GM19463 (cell line): ENCODE data around the gene CD48.

ENCODE experiments used
- ATAC-seq: cut with Tn5 transposase; IDR thresholded peaks from one replicate; pipeline ENCODE4 v1.9.1; 2021; ENCODE audit warnings: mild to moderate bottlenecking, moderate library complexity; ENCODE audit not compliant: unreplicated experiment

CD48 gene

DNA sequence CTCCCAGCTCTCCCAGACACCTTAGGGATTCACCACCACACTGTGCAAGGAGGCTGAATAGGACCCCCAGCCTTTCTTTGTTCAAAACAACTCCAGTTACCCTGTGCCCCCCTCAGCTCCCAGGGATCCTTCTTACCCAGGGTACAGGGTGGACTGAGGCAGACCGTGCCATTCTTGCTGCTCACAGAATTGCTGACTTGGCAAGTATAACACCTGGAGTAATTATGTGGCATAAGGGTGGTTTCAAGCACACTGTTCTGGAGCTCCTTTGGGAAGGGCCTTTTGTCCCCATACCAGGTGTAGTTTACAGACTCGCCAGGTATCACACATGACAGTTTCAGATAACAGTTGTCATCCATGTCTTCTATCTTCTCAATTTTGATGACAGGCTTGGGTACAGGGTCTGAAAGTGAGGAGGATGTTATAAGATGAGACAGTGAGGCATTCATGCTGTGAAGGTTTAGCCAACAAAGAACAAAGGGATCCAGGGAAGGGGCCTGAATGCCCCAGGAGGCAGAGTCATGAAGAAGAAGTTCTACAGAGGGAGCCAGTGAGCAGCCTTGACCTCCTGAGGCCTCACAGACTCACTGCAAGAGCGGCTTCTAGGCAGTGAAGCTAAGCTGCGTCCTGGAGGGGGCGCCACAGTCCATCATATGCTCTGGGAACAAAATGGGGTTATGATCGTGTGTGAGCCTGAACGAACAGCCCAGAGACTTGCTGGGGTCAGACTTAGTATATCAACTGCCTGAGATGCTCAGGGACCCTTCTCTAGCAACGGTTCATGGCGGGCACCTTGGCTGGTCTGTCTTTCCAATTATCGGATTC lies 30.3 kb downstream of the CD48 start:
- peak; percentile 49 for ATAC-seq

- ATAC-seq: no peak
Measured at GRCh38 chr1:160680399-160680798, 31.2 kb downstream of the CD48 start.

DNA sequence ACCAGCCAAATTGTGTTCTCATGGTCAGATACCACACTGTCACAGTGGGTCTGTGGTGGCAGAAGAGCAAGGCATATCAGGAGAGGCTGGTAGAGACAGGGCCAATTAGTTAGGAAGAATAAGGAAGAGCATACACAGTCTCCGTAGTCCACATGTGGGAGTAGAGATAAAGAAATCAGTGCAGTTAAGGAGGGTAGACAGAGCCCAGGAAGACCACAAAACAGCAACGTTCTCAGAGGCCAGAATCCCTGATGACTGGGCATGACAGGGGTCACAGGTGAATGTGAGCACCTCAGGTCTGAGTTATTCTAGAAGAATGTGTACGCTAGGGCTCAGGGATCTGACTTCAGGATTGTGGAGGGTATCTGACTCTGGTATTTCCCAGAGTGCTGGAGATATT lies 31.7 kb downstream of the CD48 start:
- no peak for ATAC-seq

GRCh38 chr1:160676869-160677597 lies 34.6 kb downstream of the CD48 start:
- no peak for ATAC-seq

DNA sequence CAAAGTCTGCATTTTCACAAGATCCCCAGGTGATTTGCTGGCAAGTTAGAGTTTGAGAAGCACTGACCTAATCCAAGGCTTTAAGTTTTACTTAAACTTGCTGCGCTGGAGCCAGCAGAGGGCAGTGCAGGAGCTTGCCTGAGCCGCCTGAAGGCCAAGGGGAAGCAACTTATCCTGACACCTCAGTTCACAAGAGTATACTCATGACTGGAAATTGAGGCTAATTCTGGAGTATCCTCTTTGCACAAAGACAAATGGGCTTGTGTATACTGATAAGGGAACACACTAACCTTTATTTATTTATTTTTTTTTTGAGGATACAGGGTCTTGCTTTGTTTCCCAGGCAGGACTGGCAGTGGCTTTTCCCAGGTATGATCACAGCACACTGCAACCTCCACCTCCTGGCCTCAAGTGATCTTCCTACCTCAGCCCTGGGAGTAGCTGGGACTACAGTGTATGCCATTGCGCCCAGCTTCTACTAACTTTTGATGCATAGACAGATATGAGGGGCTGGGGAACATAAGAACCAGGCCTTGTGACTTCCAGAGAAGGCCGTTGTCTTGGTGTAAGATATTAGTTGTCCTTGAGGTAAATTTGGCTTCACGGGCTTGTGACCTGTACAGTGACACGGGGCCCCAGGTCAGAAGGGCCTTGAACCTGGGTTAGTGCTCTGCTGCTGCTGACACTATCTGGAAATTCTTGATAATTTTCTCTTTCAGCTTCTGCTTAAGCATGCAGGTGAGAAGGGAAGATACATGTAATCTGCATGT lies 35.8 kb downstream of the CD48 start:
- peak; percentile 45 for ATAC-seq

GRCh38 chr1:160674415-160674814 lies 37.2 kb downstream of the CD48 start:
- ATAC-seq: peak; percentile 47

DNA sequence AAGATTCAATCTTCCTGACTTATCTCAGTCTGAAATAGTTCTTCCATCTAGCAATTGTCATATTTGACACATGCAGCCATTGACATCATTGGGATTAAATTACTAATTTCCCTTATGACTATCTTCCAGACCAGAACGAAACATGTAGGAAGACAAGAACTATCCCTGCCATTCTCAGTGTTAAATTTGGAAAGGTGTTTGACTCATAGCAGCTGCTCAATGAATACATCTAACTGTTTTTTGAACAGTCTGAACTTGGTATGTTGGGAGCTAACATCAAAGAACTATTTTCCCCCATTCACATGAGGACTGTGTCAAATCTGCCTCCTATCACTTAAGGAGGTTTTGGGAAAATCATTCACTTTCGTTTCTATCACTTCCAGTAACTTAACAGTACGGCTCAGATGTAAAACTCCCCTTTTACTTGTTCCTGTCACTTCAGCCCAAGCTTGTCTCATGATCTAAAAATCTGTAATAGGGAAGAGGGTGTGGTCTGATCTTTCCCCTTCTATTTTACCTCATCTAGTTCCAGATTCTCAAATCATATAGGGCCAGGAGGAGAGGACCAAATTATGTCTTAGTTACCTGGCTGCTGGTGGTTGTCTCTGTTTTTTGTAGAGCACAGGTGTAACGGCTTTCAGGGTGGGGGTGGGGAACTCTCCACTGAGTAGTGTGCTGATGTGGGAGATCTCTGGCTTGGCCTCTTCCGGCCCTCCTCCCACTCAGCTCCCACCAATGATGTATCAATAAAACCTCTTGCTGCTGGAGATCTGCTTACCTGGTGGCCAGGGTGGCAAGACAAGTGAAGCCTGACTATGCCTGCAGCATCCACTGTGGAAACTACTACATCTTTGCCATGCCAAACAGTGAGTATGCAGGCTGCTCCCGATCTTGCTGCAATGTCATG lies 38.6 kb downstream of the CD48 start:
- ATAC-seq: no peak

DNA sequence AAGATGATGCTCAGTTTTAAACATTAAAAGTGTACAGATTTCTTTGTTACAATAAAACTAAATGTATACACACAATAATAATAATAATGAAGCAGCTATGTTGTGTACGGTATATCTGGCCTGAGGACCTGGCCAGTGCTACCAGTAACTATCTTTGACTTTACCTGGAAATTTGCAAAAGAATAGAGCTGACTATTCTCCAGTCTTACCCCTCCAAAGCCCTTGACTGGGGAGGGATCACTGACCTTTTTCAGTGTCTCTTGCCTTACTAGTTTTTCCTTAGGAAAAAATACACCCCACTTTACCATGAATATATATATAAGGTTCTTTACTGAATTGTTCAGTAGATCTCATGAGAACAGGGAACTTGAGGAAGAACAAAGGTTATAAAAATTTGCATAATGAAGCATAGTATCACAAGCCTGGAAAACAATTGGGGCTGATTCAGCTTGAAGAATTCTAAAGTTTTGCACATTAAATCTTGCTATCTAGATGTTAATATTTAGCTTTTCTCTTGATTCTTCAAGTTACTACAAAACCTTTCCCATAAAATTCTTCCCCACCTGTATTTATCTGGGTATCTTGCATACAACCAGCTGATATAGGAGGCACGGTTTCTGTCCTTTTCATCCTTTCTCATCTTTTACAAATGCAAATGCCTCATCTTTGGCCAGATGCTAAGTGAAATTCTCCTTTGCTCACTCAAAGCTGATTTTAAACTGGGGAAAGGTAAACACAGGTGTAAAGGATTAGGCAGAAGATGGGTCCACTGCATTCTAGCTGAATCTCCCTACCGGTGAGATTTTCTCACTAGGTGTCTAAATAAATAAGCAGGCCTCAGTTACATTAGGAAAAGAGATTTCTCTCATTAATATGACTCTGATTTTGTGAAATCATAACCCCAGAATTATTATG lies 39.8 kb downstream of the CD48 start:
- no peak for ATAC-seq

GRCh38 chr1:160670701-160671100 lies 40.9 kb downstream of the CD48 start:
- no peak for ATAC-seq

DNA sequence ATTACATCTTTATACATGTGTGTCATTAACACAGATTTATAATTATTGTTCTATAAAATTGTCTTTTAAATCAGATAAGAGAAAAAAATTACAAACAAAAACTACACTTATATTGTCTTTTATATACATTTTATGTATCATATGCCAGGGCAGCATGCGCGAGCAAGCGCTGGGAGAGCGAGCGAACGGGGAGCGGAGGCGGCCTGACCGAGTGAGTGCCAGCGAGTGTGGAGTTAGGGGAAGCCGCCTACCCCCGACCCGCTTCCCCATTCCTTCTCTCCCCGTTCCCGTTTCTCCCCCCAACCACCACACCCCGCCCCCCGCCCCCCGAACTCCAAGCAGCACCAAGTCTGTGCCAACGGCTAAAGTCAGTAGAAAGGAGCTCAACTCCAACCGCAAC lies 41.8 kb downstream of the CD48 start:
- ATAC-seq: no peak

- ATAC-seq: no peak
Measured at GRCh38 chr1:160669276-160669675, 42.3 kb downstream of the CD48 start.

- ATAC-seq: no peak
Measured at GRCh38 chr1:160667896-160668295, 43.7 kb downstream of the CD48 start.

GRCh38 chr1:160666079-160666442 lies 45.6 kb downstream of the CD48 start:
- no peak for ATAC-seq

- ATAC-seq: no peak
Measured at GRCh38 chr1:160665330-160666078, 46.1 kb downstream of the CD48 start.

DNA sequence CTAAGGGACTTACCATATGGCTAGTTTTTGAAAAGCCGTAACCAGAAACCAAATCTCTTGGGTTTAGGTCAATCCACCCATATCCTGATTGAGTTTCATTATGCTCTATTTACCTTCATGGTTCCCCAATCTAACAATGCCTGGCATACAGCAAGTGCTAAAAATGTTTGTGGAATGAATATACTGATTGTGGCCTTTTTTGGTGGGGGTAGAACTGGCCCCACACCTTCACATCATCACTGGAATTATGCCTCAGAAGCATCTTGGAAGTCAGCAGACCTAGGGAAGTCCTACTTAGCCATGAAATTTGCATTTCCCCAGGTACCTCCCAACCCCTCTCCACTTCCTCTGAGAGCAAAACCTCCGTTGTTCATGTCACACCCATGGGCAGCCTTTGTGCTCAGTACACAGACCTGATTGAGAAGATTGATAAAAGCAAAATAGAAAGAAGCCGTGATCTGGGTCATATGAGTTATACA lies 47.0 kb downstream of the CD48 start:
- peak; percentile 70 for ATAC-seq

GRCh38 chr1:160662910-160663309 lies 48.7 kb downstream of the CD48 start:
- no peak for ATAC-seq

DNA sequence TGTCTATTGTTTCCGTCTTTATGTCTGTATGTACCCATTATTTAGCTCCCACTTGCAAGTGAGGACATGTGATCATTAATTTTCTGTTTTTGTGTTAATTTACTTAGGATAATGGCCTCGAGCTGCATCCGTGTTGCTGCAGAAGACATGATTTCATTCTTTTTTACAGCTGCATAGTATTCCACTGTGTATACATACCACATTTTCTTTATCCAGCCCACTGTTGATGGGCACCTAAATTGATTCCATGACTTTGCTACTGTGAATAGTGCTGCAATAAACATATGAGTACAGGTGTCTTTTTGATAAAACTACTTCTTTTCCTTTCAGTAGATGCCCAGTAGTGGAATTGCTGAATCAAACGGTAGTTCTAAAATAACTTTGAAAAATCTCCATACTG lies 52.1 kb downstream of the CD48 start:
- ATAC-seq: no peak

DNA sequence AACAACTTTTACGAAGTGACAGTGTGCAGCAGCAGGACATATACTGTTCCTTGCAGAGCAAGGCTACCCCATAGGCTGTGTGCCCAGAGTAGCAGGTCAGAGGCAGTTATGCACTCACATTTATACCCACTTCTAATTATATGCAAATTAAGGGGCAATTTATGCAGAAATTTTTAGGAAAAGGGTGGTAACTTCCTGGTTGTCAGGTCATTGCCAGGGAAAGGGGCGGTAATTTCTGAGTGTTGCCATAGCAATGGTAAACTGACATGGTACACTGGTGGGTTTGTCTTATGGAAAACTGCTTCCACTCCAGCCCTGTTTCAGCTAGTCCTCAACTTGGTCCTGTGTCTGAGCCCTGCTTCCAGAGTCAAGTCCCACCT lies 52.8 kb downstream of the CD48 start:
- ATAC-seq: no peak
